Ovary (tissue), 10 donors: ENCODE data around the gene CKB. TPM values are rescaled to one million over a fixed set of nuclear protein-coding genes. Genes with fewer than 3 reads are reported as not detected.

ENCODE experiments used
- DNase-seq, 5 donors: peaks; one replicate each; pipeline ENCODE4 v3.0.0-alpha.2; 2019 to 2020
- H3K27ac ChIP-seq, 2 donors: fragments of 200-600 bp; one replicate each; pipeline versions ENCODE4 v1.5.1 to v1.8.0; 2019 to 2022
- H3K27me3 ChIP-seq: fragments of 200-600 bp; one replicate; pipeline ENCODE4 v1.8.0; 2022
- H3K36me3 ChIP-seq: fragments of 200-600 bp; sonication (generic); one replicate; pipeline ENCODE4 v1.5.1; 2019
- H3K4me1 ChIP-seq: one replicate; pipeline ENCODE4 v1.8.1; 2013; ENCODE audit warnings: mild to moderate bottlenecking, moderate library complexity; ENCODE audit not compliant: insufficient read depth
- H3K4me3 ChIP-seq: fragments of 200-600 bp; sonication (generic); one replicate; pipeline ENCODE4 v1.5.1; 2017
- H3K9me3 ChIP-seq, 2 donors: fragments of 200-600 bp in 1 of 2; sonication (generic) in 1 of 2; one replicate each; pipeline versions ENCODE4 v1.5.1 to v1.8.1; 2013 to 2019; ENCODE audit warnings: mild to moderate bottlenecking in 1 of 2, moderate library complexity in 1 of 2
- EP300 ChIP-seq: sonication (generic); formaldehyde crosslinking; IDR thresholded peaks from one replicate; pipeline ENCODE4 v1.6.1; 2017; ENCODE audit warnings: antibody characterized with exemption
- POLR2A ChIP-seq: fragments of 450-650 bp; IDR thresholded peaks from one replicate; pipeline ENCODE4 v1.6.1; 2017; ENCODE audit warnings: antibody characterized with exemption, mild to moderate bottlenecking, moderate library complexity
- whole genome bisulfite sequencing, 3 donors: extraction: QIAGEN DNeasy Blood & Tissue Kit in 1 of 3; methylation state at CpG; one replicate each; pipeline versions ENCODE4 v1.1.5 to v1.1.7; 2013 to 2017; 5-methylcytosine and 5-hydroxymethylcytosine counted together
- intact Hi-C, 4 donors: fragments of 100-400 bp; cut with DNase I; formaldehyde crosslinking; loops; one replicate each; pipeline versions ENCODE4 v1.11.0 to v1.15.1; 2022 to 2023
- long read RNA-seq, 3 donors: library from polyadenylated mRNA in 2 of 3; unstranded in 2 of 3; transcript quantifications; one replicate each; pipeline ENCODE4 v2.0.0 and lab custom pipeline, GENCODE V29; 2021 to 2026
- polyA plus RNA-seq, 2 donors: library from polyadenylated mRNA; stranded (reverse); fragments of 200-250 nt in 1 of 2; fragments of 350-450 nt in 1 of 2; fragmentation: Illumina TruSeq in 1 of 2; extraction: RNeasy Lipid Tissue Mini Kit (QIAGEN cat#74804) in 1 of 2; gene quantifications; one replicate each; pipeline ENCODE4 v1.2.3, GENCODE V29; 2013 to 2014
- total RNA-seq, 7 donors: library from RNA; depleted of rRNA in 2 of 7; stranded (reverse); fragments of >200 nt in 2 of 7; fragmentation: NEBNext Ultra II Directional in 3 of 7; extraction: Animal tissue kit (Norgen Biotek cat#: 25700) in 3 of 7; gene quantifications; one replicate each; pipeline versions ENCODE4 v1.1.0 to v1.2.4, GENCODE V29; 2016 to 2023
- TF ChIP-seq, protein P1 (sequence below), 3 donors: fragments of 450-650 bp in 2 of 3; fragments of 200-600 bp in 1 of 3; IDR thresholded peaks; one replicate each; pipeline versions ENCODE4 v1.5.1 to v1.8.0; 2016 to 2022; ENCODE audit warnings: antibody characterized with exemption in 3 of 3, mild to moderate bottlenecking in 1 of 3
- donor health status: DM: no; HTN: no; CAD: no; lungs with moderate emphysema.
- donor health status: DM: no; HTN: no; CAD: no.
- donor health status: Bipolar disorder and iron deficiency.
- donor health status: DM: yes; HTN: yes; CAD: no.
- donor health status: DM: no; HTN: no; CAD: no.
- donor health status: DM: yes; HTN: yes; CAD: no.

The CKB gene
- total RNA-seq: 100 to 1,000 TPM in 6 of 7 donors, 10 to 100 TPM in 1; 79.4 to 284 (median 140) TPM
- polyA plus RNA-seq: 100 to 1,000 TPM in 1 of 2 donors, 10 to 100 TPM in 1; 47.5 to 134 TPM
- long read RNA-seq, donor 1, transcript CKB-201 (8 exons, 1,709 nt): major isoform, 373 of 566 reads
- long read RNA-seq, donor 1, transcript CKB-202 (4 exons, 1,170 nt): minor isoform, 84 of 566 reads
- long read RNA-seq, donor 1, partial matches to known transcripts: 95 of 566 reads
- long read RNA-seq, donor 1, other reads (novel, unspliced or antisense): 12 of 566 reads
- long read RNA-seq, donor 2, transcript CKB-201 (8 exons, 1,709 nt): major isoform, 46 of 60 reads
- long read RNA-seq, donor 2, partial matches to known transcripts: 6 of 60 reads
- long read RNA-seq, donor 2, other reads (novel, unspliced or antisense): 0 of 60 reads
- long read RNA-seq, donor 3, transcript CKB-201 (8 exons, 1,709 nt): major isoform, 124 of 256 reads
- long read RNA-seq, donor 3, transcript CKB-202 (4 exons, 1,170 nt): minor isoform, 34 of 256 reads
- long read RNA-seq, donor 3, partial matches to known transcripts: 72 of 256 reads
- long read RNA-seq, donor 3, other reads (novel, unspliced or antisense): 24 of 256 reads

DNA sequence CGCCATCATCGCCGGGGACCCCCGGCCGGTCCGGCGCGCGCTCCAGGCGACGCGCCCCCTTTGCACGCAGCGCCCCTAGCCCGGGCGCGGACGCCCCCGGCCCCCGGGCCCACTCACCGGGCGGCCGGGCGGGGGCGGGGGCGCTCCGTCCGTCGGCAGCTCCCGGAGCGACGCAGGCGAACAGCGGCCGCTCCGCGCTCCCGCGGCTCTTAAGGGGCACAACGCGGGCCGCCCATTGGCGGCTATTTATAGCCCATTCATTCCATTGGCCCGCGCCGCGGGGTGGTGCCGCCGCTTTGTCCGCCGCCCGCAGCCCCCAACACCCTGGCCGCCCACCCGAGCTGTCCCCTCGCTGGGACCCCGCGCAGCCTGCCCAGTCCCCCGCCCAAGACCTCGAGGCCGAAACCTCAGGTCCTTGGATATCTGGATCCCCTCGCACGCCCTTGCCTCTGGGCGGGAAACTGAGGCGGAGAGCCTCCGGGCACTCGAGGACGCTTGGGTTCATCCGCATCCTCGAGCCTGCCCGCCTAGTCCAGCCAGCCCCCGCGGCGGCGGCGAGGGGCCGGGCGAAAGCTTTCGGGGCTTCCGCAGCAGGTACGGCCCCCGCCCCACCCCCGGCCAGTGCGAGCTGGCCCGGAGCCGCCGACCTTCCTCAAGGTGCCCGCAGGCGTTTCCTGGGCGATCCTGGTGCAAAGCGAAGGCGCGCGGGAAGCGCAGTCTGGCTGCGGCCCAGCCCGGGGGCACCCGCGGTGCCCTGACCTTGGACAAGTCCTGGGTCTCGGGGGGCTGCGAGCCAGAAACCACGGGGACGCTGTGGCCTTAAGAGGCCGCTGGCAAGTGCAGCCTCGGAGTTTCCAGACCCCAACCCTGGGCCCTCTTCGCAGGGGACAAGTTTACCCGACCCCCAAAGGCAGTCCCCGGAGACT, at the start of gene CKB:
Gene CKB, minus strand, starts transcription at position 182 of the 926 bp plus-strand sequence. CDS start 337 bp downstream, outside the sequence.
- Histone ChIP-seq H3K27ac (peak within 1 kb of the TSS; percentile 11 to 66), H3K27me3 (no peaks in the 10 kb centered on the region), H3K4me3 (peak within 1 kb of the TSS; percentile 61), H3K36me3 (no peaks in the 10 kb centered on the region), H3K4me1 (peaks cover 14% of the 10 kb centered on the region), H3K9me3 (no peaks in the 10 kb centered on the region)
- WGBS, 3 donors: 1 to 4% (median 2%) methylated on average over 57 to 107 of the region's 107 CpGs
- peak; percentile 75 to 88 (median 79) for DNase-seq
- TF ChIP-seq, protein P1, sequence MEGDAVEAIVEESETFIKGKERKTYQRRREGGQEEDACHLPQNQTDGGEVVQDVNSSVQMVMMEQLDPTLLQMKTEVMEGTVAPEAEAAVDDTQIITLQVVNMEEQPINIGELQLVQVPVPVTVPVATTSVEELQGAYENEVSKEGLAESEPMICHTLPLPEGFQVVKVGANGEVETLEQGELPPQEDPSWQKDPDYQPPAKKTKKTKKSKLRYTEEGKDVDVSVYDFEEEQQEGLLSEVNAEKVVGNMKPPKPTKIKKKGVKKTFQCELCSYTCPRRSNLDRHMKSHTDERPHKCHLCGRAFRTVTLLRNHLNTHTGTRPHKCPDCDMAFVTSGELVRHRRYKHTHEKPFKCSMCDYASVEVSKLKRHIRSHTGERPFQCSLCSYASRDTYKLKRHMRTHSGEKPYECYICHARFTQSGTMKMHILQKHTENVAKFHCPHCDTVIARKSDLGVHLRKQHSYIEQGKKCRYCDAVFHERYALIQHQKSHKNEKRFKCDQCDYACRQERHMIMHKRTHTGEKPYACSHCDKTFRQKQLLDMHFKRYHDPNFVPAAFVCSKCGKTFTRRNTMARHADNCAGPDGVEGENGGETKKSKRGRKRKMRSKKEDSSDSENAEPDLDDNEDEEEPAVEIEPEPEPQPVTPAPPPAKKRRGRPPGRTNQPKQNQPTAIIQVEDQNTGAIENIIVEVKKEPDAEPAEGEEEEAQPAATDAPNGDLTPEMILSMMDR (IDR thresholded peaks at IDR 0.05): no peak
- TF ChIP-seq POLR2A: peak; percentile 69
- intact Hi-C loops: no loop called here

DNA sequence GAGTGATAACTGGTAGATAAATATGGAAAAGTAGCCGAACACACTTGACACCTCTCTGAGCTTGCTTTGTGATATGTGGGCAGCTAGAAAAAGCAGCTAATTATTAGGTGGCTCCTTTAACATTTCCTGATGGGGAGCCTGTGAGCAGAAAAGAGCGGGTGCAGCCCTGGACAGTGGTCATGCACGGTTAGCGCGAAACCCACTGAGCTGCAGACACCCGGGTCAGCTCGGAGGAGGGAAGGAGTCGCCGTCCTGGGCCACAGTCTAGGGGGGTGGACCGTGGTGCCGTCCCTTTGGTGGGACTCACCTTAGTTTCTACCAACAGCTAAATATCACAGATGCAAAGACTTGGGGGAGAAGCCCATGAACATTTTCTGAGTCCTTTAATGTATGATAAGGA, 46.8 kb upstream of the CKB start:
- no peak for DNase-seq
- WGBS, 3 donors: 71 to 84% (median 76%) methylated on average over 11 of the region's 11 CpGs
- Histone ChIP-seq H3K9me3 (no peaks in the 10 kb centered on the region), H3K36me3 (no peaks in the 10 kb centered on the region), H3K27me3 (no peaks in the 10 kb centered on the region), H3K4me3 (no peak overlapping the region), H3K27ac (no peak overlapping the region), H3K4me1 (peaks cover 2% of the 10 kb centered on the region)
- intact Hi-C loops: loop anchor here in 1 of 4 donors (10.0 kb wide), 1 partner anchor 55 kb away; the partner anchor contains the start of gene KLC1
- TF ChIP-seq POLR2A (no peak), EP300 (no peak)
- TF ChIP-seq, protein P1 (IDR thresholded peaks at IDR 0.05): no peak

DNA sequence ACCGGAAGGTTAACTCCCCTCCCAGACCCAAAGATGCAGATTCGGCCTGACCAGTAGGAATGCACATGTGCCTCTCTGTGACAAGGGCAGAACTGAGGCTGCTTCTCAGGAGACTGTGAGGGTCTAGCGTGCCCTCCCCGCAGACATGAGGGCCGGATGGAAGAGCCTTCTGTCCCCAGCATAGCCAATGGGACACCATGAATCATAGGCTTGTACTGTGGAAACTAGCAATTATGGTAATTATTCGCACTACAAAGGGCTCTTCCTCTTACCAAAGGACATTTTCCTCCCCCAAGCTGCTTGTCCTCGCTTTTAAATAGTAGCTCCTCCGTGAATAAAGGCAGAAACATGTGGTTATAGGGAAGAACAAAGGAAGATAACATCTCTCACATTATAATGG, 46.3 kb upstream of the CKB start:
- intact Hi-C loops: loop anchor here in 1 of 4 donors (10.0 kb wide), 1 partner anchor 56 kb away; the partner anchor contains the start of gene KLC1
- Histone ChIP-seq H3K27me3 (no peaks in the 10 kb centered on the region), H3K27ac (no peak overlapping the region), H3K9me3 (no peaks in the 10 kb centered on the region), H3K4me1 (peaks cover 3% of the 10 kb centered on the region), H3K36me3 (no peaks in the 10 kb centered on the region), H3K4me3 (no peak overlapping the region)
- 74 to 84% (median 74%) methylated on average over 8 of the region's 8 CpGs for WGBS, 3 donors
- TF ChIP-seq, protein P1 (IDR thresholded peaks at IDR 0.05): no peak
- no peak for TF ChIP-seq POLR2A
- no peak for TF ChIP-seq EP300
- no peak for DNase-seq
